Mucosa of rectum (tissue), 2 donors: ENCODE data around the gene PLEKHA8.

ENCODE experiments used
- H3K27ac ChIP-seq, 2 donors: one replicate each; pipeline ENCODE4 v1.7.0; 2013; ENCODE audit warnings: inconsistent platforms in 2 of 2, low read depth in 2 of 2, low read length in 2 of 2
- H3K27me3 ChIP-seq, 2 donors: one replicate each; pipeline ENCODE4 v1.7.0; 2013; ENCODE audit warnings: low read length in 2 of 2; ENCODE audit not compliant: control insufficient read depth in 2 of 2, insufficient read depth in 2 of 2
- H3K36me3 ChIP-seq, 2 donors: one replicate each; pipeline ENCODE4 v1.7.0; 2013; ENCODE audit warnings: low read length in 2 of 2; ENCODE audit not compliant: control insufficient read depth in 2 of 2, insufficient read depth in 2 of 2
- H3K4me1 ChIP-seq, 2 donors: one replicate each; pipeline ENCODE4 v1.7.0; 2013; ENCODE audit warnings: low read length in 2 of 2, mild to moderate bottlenecking in 1 of 2; ENCODE audit not compliant: control insufficient read depth in 2 of 2, insufficient read depth in 2 of 2
- H3K4me3 ChIP-seq, 2 donors: one replicate each; pipeline ENCODE4 v1.7.0; 2013; ENCODE audit warnings: low read length in 2 of 2
- H3K9ac ChIP-seq, 2 donors: one replicate each; pipeline ENCODE4 v1.7.0; 2013; ENCODE audit warnings: low read length in 2 of 2, low read depth in 1 of 2, mild to moderate bottlenecking in 1 of 2
- H3K9me3 ChIP-seq, 2 donors: one replicate each; pipeline ENCODE4 v1.7.0; 2013; ENCODE audit warnings: low read length in 2 of 2; ENCODE audit not compliant: control insufficient read depth in 2 of 2
- donor health status: healthy.
- donor health status: Normal muscosa, but diverticular disease.

The PLEKHA8 gene

DNA sequence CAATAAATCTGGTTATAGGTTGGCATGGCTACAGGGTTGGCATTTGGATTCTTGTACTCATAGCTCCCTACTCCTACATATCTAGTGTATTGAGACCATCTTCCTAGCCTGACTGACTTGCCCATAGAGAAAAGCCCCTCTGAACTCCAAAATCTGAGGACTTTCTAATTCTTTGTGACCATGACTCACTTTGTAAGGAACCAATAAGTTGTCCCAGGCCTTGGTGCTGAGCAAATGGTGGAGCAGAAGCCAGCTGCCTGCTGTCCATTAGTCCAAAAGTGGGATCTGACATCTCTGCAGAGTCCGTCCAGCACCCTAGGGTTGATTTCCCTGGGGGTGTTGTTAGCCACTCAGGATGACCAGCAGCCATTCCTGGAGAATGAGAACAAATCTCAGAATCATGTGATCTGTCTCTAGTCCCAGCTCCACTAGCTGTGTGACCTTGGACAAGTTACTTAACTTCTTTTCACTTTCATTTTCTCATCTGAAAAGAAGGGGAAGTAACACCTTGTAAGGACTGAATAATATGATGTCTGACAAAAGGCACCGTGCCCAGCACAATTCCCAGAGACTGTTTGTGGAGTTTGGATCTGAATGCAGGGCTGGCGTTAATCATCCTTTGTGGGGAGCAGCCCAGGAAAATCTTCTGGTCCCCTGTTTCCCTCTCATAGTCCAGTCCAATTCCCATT is 150.7 kb downstream of the PLEKHA8 start:
- peak overlapping the region in 1 of 2 donors; percentile 29 for H3K27ac ChIP-seq
- no peak overlapping the region for H3K9ac ChIP-seq
- H3K4me3 ChIP-seq: no peak overlapping the region
- H3K4me1 ChIP-seq: peaks cover 0 to 8% of the 10 kb centered on the region in 2 donors
- H3K36me3 ChIP-seq: no peaks in the 10 kb centered on the region
- H3K9me3 ChIP-seq: no peaks in the 10 kb centered on the region
- no peaks in the 10 kb centered on the region for H3K27me3 ChIP-seq
